HG02852 (cell line): ENCODE data around the gene NECAB2.

ENCODE experiments used
- ATAC-seq: cut with Tn5 transposase; IDR thresholded peaks from one replicate; pipeline ENCODE4 v1.9.1; 2021; ENCODE audit warnings: mild to moderate bottlenecking, moderate library complexity; ENCODE audit not compliant: unreplicated experiment

The NECAB2 gene

GRCh38 chr16:83981799-83982198 lies 13.8 kb downstream of the NECAB2 start:
- no peak for ATAC-seq

DNA sequence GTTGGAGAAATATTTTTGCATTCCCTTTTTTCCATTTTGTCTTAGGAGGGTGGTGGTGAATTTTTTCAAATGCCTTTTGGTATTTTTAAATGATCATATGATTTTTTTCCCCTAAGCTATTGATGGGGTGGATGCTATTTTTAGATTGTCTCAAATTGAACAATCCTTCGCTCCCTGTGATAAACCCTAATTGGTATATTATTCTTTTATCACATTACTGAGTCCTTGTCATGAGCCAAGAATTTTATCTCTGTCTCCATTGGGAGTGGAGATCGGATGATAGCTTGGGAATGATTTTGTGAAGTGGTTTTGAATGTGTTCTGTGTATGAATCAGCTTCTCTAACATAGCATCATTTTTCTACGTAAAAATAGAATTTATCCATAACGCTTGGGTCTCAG lies 15.4 kb downstream of the NECAB2 start:
- no peak for ATAC-seq

DNA sequence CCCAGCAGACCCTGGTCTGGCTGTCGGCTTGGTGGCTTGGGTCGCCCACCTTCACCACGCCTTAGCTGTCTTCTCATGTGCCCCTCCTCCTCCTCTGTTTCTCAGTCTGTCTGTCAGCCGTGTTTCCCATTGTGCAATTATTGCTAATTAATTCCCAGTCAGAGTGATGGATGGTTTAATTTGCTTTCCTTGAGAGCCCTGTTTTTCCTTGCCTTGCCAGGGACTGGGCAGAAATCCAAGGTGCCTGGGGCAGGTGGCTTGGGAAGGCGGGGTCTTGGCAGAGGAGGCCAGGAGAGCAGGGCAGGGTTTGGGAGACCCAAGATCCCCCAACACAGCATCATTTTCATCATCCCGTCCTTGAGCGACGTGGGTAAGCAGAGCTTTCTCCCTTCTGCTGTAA lies 21.3 kb downstream of the NECAB2 start:
- no peak for ATAC-seq

DNA sequence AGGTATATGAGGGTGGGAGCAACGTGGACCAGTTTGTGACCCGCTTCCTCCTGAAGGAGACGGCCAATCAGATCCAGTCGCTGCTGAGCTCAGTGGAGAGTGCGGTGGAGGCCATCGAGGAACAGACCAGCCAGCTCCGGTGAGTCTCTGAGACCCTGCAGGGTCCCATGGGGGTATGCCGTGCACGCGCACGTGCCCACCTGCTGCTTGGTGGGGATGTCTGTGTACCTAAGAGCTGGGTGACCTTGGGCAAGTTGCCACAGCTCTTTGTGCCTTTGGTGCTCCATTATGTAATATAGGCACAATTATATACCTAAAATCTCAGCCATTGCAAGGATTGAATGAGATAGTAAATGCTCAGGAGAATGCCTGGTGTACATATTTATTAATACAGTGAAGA lies 22.4 kb downstream of the NECAB2 start:
- ATAC-seq: no peak

GRCh38 chr16:83992624-83993023 lies 24.6 kb downstream of the NECAB2 start:
- no peak for ATAC-seq

GRCh38 chr16:83994087-83994486 lies 26.0 kb downstream of the NECAB2 start:
- ATAC-seq: no peak

DNA sequence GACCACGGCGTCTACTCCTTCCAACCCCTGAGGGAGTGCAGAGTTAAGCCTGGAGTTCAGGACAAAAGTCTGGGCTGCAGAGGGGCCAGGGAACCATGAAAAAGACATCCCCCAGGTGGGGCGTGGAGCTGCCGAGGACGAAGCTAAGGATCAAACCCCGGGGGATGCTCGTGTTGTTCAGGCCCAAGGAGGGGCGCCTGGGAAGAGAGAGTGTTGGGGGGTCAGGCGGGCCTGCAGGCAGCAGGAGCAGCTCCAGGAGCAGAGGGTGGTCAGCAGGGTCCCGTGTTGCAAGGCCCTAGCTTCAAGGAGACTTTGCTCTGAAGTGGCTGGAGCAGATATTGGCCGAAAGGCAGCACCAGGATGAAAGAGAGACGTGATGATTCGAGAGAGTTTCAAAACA lies 26.7 kb downstream of the NECAB2 start:
- no peak for ATAC-seq

- ATAC-seq: no peak
Measured at GRCh38 chr16:83995754-83996153, 27.7 kb downstream of the NECAB2 start.

DNA sequence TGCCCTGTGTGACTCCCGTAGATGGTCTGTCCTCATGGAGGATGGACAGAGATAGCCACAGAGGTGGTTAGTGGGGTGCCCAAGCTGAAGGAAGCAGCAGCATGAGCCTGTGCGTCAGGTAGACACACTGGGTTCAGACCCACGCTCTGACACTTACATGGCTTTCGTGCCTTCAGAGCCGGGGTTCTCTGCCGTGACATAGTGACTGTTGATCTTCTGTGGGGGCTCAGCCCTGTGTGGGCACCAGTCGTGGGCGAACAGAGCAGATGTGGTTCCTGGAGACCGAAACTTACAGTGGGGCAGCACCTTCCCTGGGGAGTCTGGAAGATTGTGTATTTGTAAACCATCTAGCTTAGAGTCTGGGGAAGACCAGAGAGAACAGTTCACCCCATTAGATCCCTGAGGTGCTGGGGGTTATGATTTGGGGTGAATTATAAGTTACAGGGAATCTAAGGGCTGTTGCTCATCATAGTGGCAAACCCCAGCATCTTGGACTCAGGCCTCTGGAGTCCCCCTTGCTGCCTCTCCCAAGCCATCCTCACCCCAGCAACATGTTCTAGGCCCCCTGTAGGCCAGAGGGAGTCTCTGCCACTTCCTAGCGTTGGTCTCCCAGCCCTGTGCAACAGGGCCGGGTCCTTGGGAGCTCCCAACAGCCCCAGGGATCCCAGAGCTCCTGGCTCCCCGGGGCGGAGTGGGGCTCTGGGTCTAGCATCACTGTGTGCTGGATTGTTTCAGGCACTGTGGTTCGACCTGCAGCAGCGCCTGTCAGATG lies 28.6 kb downstream of the NECAB2 start:
- ATAC-seq: no peak

DNA sequence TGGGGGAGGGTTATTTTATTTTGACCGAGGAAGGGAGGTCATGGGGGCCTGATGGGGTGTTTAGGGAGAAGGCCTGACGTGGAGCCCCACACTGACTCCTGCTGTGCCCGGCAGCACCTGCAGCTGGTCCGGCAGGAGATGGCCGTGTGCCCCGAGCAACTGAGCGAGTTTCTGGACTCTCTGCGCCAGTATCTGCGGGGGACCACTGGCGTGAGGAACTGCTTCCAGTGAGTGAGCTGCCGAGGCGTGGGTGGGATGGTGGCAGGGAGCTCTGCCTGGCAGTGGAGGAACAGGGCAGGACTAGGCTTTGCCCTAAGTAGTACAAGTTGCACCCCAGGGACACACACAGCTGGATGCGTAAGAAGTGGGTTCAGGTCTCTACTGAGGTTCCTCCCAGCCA lies 30.0 kb downstream of the NECAB2 start:
- no peak for ATAC-seq

DNA sequence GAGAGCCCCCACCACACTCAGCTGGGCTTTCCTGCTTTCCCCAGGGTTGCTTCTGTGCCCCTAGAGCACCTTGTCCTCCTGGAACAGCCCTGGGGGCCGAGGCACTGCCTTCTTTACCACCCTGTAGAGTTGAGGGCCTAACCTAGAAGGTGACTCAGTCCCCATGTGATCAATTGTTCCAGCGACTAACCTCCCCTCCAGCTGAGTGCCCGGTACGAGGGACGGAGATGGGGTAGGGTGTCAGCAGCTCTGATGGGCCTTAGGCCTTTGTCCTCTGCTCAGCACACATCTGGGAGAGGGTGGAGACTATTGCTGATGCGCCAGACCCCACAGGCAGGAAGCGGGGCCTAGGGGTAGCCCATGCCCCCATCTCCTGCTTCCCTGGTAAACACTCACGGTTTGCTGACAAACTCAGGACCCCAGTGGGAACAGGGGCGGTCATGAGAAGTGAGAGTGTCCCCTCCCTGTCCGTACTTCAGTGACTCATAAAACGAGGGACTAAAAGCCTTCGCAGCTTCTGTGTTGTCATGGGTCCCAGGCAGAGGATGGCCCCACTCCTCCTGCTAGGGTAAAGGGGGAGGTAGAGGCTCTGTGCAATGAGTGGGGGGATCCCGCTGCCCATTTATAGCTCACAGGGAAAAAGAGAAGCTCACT lies 33.1 kb downstream of the NECAB2 start:
- ATAC-seq: no peak

- no peak for ATAC-seq
Measured at GRCh38 chr16:84001726-84002125, 33.7 kb downstream of the NECAB2 start.

DNA sequence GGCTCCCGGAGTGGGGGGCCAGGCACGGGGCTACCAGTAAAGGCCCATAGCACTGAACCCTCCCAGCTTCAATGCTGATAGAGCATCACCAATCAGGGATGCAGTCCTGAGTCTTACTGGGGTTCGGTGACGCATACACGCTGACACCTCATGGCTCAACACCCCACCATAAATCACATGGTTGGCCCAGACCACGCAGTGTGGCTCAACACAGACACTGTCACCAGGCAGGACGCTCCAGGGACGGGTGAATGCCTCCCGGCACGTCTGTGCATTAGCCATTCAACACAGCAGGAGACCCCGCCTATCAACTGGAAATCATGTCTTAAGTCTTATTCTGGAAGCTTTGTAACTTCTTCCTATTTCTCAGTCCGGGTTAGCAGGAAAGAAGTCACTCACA lies 35.0 kb downstream of the NECAB2 start:
- no peak for ATAC-seq

- ATAC-seq: no peak
Measured at GRCh38 chr16:84004442-84004841, 36.4 kb downstream of the NECAB2 start.

- ATAC-seq: no peak
Measured at GRCh38 chr16:84005391-84005790, 37.3 kb downstream of the NECAB2 start.

DNA sequence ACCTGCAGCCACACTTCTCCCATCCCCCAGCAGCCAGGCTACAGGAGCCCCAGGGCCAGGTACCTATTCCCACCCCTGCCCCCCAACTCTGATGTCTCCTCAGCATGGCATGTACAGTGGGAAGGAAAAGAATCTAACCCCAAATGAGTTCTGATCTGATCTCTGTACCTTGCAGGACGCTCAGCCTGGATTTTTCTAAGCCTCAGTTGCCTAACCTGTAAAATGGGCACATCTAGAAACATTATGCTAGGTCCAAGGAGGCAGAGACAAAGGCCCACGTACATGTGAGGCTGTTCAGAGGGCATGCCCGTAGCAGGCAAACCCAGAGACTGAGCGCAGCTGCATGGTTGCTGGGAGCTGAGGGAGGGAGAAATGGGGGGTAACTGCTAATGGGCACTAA lies 39.5 kb downstream of the NECAB2 start:
- no peak for ATAC-seq

GRCh38 chr16:84007965-84008364 lies 39.9 kb downstream of the NECAB2 start:
- ATAC-seq: no peak

GRCh38 chr16:84009282-84009681 lies 41.2 kb downstream of the NECAB2 start:
- no peak for ATAC-seq

DNA sequence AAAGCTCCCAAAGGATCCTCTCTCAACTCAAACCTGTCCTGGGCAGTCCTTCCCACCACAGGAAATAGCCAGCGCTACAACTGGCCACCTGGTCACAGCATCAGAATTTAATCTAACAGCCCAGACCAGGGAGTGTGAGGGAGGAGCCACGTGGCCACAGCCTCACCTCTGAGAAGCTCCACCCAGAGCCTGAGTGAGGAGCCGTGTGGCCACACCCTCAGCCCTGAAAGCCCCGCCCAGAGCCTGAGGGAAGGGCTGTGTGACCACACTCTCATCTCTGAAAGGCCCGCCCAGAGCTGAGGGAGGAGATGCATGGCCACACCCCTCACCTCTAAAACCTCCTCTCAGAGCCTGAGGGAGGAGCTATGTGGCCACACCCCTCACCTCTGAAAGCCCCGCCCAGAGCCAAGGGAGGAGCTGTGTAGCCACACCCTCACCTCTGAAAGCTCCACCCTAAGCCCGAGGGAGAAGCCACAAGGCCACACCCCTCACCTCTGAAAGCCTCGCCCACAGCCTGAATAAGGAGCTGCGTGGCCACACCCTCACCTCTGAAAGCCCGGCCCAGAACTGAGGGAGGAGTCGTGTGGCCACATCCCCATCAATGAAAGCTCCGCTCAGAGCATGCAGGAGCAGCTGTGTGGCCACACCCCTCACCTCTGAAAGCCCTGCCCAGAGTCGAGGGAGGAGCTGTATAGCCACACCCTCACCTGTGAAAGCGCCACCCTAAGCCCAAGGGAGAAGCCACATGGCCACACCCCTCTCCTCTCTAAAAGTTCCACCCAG lies 45.9 kb downstream of the NECAB2 start:
- peak; percentile 62 for ATAC-seq

DNA sequence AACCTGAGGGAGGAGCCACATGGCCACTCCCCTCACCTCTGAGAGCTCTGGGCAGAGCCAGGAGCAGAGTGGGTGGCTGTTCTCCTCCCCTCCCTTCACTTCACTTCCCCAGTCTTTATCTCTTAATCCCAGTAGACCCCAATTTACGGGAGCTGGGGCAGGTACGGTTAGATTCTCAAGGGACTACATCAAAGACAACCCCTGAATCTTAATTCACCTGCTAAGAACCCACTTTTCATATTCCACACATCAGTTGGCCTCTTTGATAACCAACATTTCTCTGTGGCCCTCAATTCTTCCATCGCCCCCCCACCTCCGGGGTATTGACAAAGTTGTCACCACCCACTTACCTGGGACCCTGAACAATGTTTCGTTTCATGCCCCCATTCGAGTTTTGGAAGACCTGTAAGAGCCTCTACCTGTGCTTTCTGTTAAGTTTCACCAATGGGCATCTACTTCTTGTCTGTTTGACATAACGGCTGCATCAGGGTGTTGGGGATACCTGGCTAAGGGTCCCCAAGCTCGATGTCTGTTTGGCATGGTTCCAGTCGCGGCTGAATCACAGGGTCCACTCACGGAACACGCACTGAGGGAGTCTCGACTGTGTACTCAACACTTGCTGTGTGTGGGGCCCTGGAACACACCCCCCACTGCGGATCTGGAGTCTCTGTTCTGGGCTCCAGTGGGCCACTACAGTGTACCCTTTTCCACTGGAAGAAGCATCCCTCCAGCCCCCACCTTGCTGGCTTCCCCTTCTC lies 46.7 kb downstream of the NECAB2 start:
- no peak for ATAC-seq

DNA sequence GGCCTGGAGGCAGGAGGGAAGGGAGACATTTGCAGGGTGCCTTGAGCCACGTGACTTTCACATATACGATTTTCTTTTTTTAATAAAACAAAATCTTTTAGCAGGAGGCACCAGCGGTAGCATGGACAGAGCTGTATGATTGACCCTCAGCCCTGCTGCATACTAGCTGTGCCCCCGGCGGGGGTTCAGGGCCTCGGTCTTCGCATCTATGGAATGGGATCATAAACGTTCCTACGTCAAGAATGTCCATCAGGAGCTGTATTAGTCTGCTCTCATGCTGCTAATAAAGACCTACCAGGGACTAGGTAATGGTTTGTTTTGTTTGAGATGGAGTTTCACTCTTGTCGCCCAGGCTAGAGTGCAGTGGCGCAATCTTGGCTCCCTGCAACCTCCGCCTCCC lies 47.4 kb downstream of the NECAB2 start:
- no peak for ATAC-seq
